Activated T-cell treated with anti-CD3 and anti-CD28 coated beads, Interleukin-2, amount 50 U/mL, for 4 hours (primary cell): ENCODE results near the gene GRIN2A. TPM values are rescaled to one million over a fixed set of nuclear protein-coding genes. Genes with fewer than 3 reads are reported as not detected.

Experiments used
- ATAC-seq, 2 donors: fragments of 200-7000 bp; cut with Tn5 transposase; one replicate each; pipeline ENCODE4 v1.10.0; 2021
- DNase-seq: peaks from one replicate; pipeline ENCODE4 v3.0.0-alpha.2; 2020
- H3K27me3 Mint-ChIP-seq: one replicate; pipeline ENCODE4 v1.8.0; 2021; ENCODE audit warnings: low read depth, mixed read lengths
- H3K36me3 Mint-ChIP-seq: one replicate; pipeline ENCODE4 v1.8.0; 2022; ENCODE audit warnings: mixed read lengths; ENCODE audit not compliant: insufficient read depth
- H3K4me1 Mint-ChIP-seq: one replicate; pipeline ENCODE4 v1.8.0; 2021; ENCODE audit warnings: low read depth, mixed read lengths
- H3K4me3 Mint-ChIP-seq: one replicate; pipeline ENCODE4 v1.8.0; 2021; ENCODE audit warnings: mild to moderate bottlenecking, moderate library complexity, mixed read lengths
- H3K9me3 Mint-ChIP-seq: one replicate; pipeline ENCODE4 v1.8.0; 2021; ENCODE audit warnings: mixed read lengths
- total RNA-seq, 3 donors: library from RNA; stranded (reverse); gene quantifications; one replicate each; pipeline ENCODE4 v1.2.1, GENCODE V29; 2021

GRIN2A gene
- total RNA-seq, 3 donors from 2014 or later, result not detected

- no peaks in the 10 kb centered on the region for H3K9me3 Mint-ChIP-seq
- H3K27me3 Mint-ChIP-seq, result peaks cover 4% of the 10 kb centered on the region
- no peaks in the 10 kb centered on the region for H3K36me3 Mint-ChIP-seq
- ATAC-seq (no peak), DNase-seq (no peak)
- no peak overlapping the region for H3K4me3 Mint-ChIP-seq
- H3K4me1 Mint-ChIP-seq, result no peaks in the 10 kb centered on the region
Measured at GRCh38 chr16:9955677-9956076, 226.6 kb downstream of the GRIN2A start.

GRCh38 chr16:9953908-9954570 is 228.2 kb downstream of the GRIN2A start:
- DNase-seq, result no peak
- no peak for ATAC-seq

GRCh38 chr16:9950658-9951057 is 231.6 kb downstream of the GRIN2A start:
- no peak for ATAC-seq
- DNase-seq, result no peak
- no peak overlapping the region for H3K4me3 Mint-ChIP-seq
- H3K4me1 Mint-ChIP-seq, result no peaks in the 10 kb centered on the region
- H3K9me3 Mint-ChIP-seq, result no peaks in the 10 kb centered on the region
- H3K36me3 Mint-ChIP-seq, result no peaks in the 10 kb centered on the region
- H3K27me3 Mint-ChIP-seq, result no peaks in the 10 kb centered on the region

More at GRCh38 chr16:9953908-9954570, 228.2 kb downstream of the GRIN2A start:
- Mint-ChIP-seq H3K4me3 (no peak overlapping the region), H3K36me3 (no peaks in the 10 kb centered on the region), H3K4me1 (no peaks in the 10 kb centered on the region), H3K9me3 (no peaks in the 10 kb centered on the region), H3K27me3 (peaks cover under 1% of the 10 kb centered on the region)

GRCh38 chr16:9949396-9949795 is 232.8 kb downstream of the GRIN2A start:
- DNase-seq, result no peak
- no peak for ATAC-seq
- H3K4me3 Mint-ChIP-seq, result no peak overlapping the region
- H3K27me3 Mint-ChIP-seq, result no peaks in the 10 kb centered on the region
- no peaks in the 10 kb centered on the region for H3K36me3 Mint-ChIP-seq
- H3K4me1 Mint-ChIP-seq, result no peaks in the 10 kb centered on the region
- no peaks in the 10 kb centered on the region for H3K9me3 Mint-ChIP-seq

GRCh38 chr16:9948933-9949332 is 233.3 kb downstream of the GRIN2A start:
- ATAC-seq, result no peak
- DNase-seq, result no peak
- H3K27me3 Mint-ChIP-seq, result no peaks in the 10 kb centered on the region
- no peaks in the 10 kb centered on the region for H3K4me1 Mint-ChIP-seq
- no peak overlapping the region for H3K4me3 Mint-ChIP-seq
- H3K36me3 Mint-ChIP-seq, result no peaks in the 10 kb centered on the region
- H3K9me3 Mint-ChIP-seq, result no peaks in the 10 kb centered on the region

GRCh38 chr16:9946022-9946720 is 236.1 kb downstream of the GRIN2A start:
- no peaks in the 10 kb centered on the region for H3K4me1 Mint-ChIP-seq
- ATAC-seq (no peak), DNase-seq (no peak)
- no peaks in the 10 kb centered on the region for H3K36me3 Mint-ChIP-seq
- H3K9me3 Mint-ChIP-seq, result no peaks in the 10 kb centered on the region
- no peak overlapping the region for H3K4me3 Mint-ChIP-seq
- H3K27me3 Mint-ChIP-seq, result no peaks in the 10 kb centered on the region

- Mint-ChIP-seq H3K9me3 (no peaks in the 10 kb centered on the region), H3K27me3 (no peaks in the 10 kb centered on the region)
- ATAC-seq, result no peak
Measured at GRCh38 chr16:9943121-9943520, 239.1 kb downstream of the GRIN2A start.

GRCh38 chr16:9941245-9941644 is 241.0 kb downstream of the GRIN2A start:
- no peaks in the 10 kb centered on the region for H3K36me3 Mint-ChIP-seq
- DNase-seq, result no peak
- H3K4me1 Mint-ChIP-seq, result no peaks in the 10 kb centered on the region
- no peaks in the 10 kb centered on the region for H3K9me3 Mint-ChIP-seq
- no peaks in the 10 kb centered on the region for H3K27me3 Mint-ChIP-seq
- ATAC-seq, result no peak
- no peak overlapping the region for H3K4me3 Mint-ChIP-seq

More at GRCh38 chr16:9943121-9943520, 239.1 kb downstream of the GRIN2A start:
- no peak for DNase-seq
- Mint-ChIP-seq H3K4me1 (no peaks in the 10 kb centered on the region), H3K4me3 (no peak overlapping the region), H3K36me3 (no peaks in the 10 kb centered on the region)

- Mint-ChIP-seq H3K36me3 (no peaks in the 10 kb centered on the region), H3K4me1 (no peaks in the 10 kb centered on the region), H3K9me3 (no peaks in the 10 kb centered on the region), H3K4me3 (no peak overlapping the region), H3K27me3 (no peaks in the 10 kb centered on the region)
- no peak for DNase-seq
- ATAC-seq, result no peak
Measured at GRCh38 chr16:9934723-9935508, 247.3 kb downstream of the GRIN2A start.

- Mint-ChIP-seq H3K27me3 (no peaks in the 10 kb centered on the region), H3K36me3 (no peaks in the 10 kb centered on the region), H3K9me3 (no peaks in the 10 kb centered on the region), H3K4me1 (no peaks in the 10 kb centered on the region), H3K4me3 (no peak overlapping the region)
- ATAC-seq, result no peak
- no peak for DNase-seq
Measured at GRCh38 chr16:9932919-9933653, 249.1 kb downstream of the GRIN2A start.

- Mint-ChIP-seq H3K27me3 (no peaks in the 10 kb centered on the region), H3K4me1 (no peaks in the 10 kb centered on the region), H3K4me3 (no peak overlapping the region), H3K9me3 (no peaks in the 10 kb centered on the region), H3K36me3 (no peaks in the 10 kb centered on the region)
- DNase-seq, result no peak
- no peak for ATAC-seq
Measured at GRCh38 chr16:9932000-9932399, 250.2 kb downstream of the GRIN2A start.

GRCh38 chr16:9929836-9930235 is 252.4 kb downstream of the GRIN2A start:
- DNase-seq, result no peak
- H3K27me3 Mint-ChIP-seq, result no peaks in the 10 kb centered on the region
- H3K4me3 Mint-ChIP-seq, result no peak overlapping the region
- H3K9me3 Mint-ChIP-seq, result no peaks in the 10 kb centered on the region
- ATAC-seq, result no peak
- no peaks in the 10 kb centered on the region for H3K36me3 Mint-ChIP-seq
- H3K4me1 Mint-ChIP-seq, result no peaks in the 10 kb centered on the region

GRCh38 chr16:9929313-9929712 is 252.9 kb downstream of the GRIN2A start:
- H3K27me3 Mint-ChIP-seq, result no peaks in the 10 kb centered on the region
- DNase-seq, result no peak
- H3K4me3 Mint-ChIP-seq, result no peak overlapping the region
- no peaks in the 10 kb centered on the region for H3K9me3 Mint-ChIP-seq
- H3K4me1 Mint-ChIP-seq, result no peaks in the 10 kb centered on the region
- no peak for ATAC-seq
- H3K36me3 Mint-ChIP-seq, result no peaks in the 10 kb centered on the region

- H3K4me3 Mint-ChIP-seq, result no peak overlapping the region
- DNase-seq (no peak), ATAC-seq (no peak)
- no peaks in the 10 kb centered on the region for H3K9me3 Mint-ChIP-seq
- H3K4me1 Mint-ChIP-seq, result no peaks in the 10 kb centered on the region
- H3K27me3 Mint-ChIP-seq, result no peaks in the 10 kb centered on the region
- no peaks in the 10 kb centered on the region for H3K36me3 Mint-ChIP-seq
Measured at GRCh38 chr16:9922441-9922840, 259.8 kb downstream of the GRIN2A start.
